Measurements from ENCODE around the gene KIF21A. TPM values are rescaled to one million over a fixed set of nuclear protein-coding genes. Genes with fewer than 3 reads are reported as not detected.
A peak's percentile ranks its signal among the peaks of the same experiment; 100 is the strongest.

Gene KIF21A
- total and polyA plus RNA-seq, 12 donors: 5.8 to 29.7 (median 11.0) TPM

- TF ChIP-seq, protein P1, sequence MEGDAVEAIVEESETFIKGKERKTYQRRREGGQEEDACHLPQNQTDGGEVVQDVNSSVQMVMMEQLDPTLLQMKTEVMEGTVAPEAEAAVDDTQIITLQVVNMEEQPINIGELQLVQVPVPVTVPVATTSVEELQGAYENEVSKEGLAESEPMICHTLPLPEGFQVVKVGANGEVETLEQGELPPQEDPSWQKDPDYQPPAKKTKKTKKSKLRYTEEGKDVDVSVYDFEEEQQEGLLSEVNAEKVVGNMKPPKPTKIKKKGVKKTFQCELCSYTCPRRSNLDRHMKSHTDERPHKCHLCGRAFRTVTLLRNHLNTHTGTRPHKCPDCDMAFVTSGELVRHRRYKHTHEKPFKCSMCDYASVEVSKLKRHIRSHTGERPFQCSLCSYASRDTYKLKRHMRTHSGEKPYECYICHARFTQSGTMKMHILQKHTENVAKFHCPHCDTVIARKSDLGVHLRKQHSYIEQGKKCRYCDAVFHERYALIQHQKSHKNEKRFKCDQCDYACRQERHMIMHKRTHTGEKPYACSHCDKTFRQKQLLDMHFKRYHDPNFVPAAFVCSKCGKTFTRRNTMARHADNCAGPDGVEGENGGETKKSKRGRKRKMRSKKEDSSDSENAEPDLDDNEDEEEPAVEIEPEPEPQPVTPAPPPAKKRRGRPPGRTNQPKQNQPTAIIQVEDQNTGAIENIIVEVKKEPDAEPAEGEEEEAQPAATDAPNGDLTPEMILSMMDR (IDR thresholded peaks at IDR 0.05): no peak
- TF ChIP-seq POLR2A (IDR thresholded peaks at IDR 0.05): no peak
- no peaks in the 10 kb centered on the region for H3K27me3 ChIP-seq
- peaks cover 0 to 6% of the 10 kb centered on the region in 2 donors for H3K4me1 ChIP-seq (replicated peaks in 1 of 2)
- DNase-seq: no peak
- H3K27ac ChIP-seq: no peak overlapping the region
- H3K9me3 ChIP-seq (replicated peaks in 1 of 3): no peaks in the 10 kb centered on the region
- WGBS, 4 donors: 91 to 96% (median 93%) methylated on average over 1 of the region's 1 CpG
- no peaks in the 10 kb centered on the region for H3K36me3 ChIP-seq (replicated peaks in 1 of 2)
- H3K4me3 ChIP-seq: no peak overlapping the region
- intact Hi-C loops (cut with DNase I): no loop called here
Measured at GRCh38 chr12:39431797-39432196, 11.1 kb downstream of the KIF21A start.

DNA sequence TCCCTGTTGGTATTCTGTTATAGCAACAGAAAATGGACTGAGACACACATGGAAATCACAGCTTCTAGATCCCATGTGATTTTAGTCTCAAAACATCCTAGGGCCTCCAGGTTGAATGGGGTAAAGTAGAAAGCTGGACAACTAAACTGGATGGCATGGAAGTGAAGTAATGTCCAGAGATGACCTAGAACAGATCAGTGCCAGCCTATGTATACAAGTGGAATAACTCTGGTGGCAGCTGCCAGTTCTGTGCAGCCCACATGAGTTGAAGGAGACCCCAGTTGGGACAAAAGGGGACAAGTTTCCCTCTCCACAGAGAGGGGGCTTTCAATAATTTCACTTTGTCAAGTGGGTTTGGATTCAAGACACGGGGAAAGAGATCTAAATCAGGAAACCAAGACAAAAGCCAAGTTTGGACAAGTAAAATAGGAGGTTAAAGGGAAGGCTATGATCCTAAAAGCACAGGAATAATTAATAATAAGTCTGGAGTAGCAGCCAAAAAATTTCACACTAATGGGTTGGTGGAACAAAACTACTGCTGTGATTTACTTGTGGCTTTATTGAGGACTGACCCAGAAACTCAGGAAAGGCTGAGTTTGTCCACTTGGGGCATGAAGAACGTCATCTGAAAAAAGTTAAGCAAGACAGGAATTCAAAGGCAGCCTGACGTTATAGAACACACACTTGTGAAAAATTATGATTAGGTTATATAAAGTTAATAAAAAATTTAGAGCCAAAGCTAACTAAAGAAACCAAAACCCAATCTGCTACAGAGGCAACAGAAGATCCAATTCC lies 11.7 kb downstream of the KIF21A start:
- Histone ChIP-seq H3K27me3 (no peaks in the 10 kb centered on the region), H3K4me3 (no peak overlapping the region), H3K27ac (no peak overlapping the region), H3K9me3 (replicated peaks in 1 of 3) (no peaks in the 10 kb centered on the region), H3K4me1 (replicated peaks in 1 of 2) (peaks cover 0 to 6% of the 10 kb centered on the region in 2 donors), H3K36me3 (replicated peaks in 1 of 2) (no peaks in the 10 kb centered on the region)
- DNase-seq: no peak
- intact Hi-C loops (cut with DNase I): no loop called here
- WGBS, 4 donors: 44 to 52% (median 47%) methylated on average over 3 of the region's 3 CpGs
- TF ChIP-seq, protein P1 (IDR thresholded peaks at IDR 0.05): peak in 2 of 6 experiments; percentile 1 to 11
- TF ChIP-seq POLR2A (IDR thresholded peaks at IDR 0.05): no peak

DNA sequence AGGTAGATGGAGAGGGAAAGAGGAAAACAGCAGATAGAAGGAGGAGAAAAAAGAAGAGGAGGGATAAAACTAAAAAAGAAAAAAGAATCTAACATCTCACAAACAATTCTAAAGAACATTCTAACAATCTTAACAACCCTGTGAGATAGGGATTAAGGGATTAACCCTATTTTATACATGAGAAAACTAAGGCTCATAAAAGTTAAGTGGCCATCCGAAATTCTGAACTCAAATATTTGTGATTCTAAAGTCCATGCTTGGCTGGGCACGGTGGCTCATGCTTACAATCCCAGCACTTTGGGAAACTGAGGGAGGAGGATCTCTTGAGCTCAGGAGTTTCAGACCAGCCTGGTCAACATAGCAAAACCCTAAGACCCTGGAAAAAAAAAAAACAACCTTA lies 13.1 kb downstream of the KIF21A start:
- no peak for DNase-seq
- WGBS, 4 donors: 91 to 100% (median 95%) methylated on average over 2 of the region's 2 CpGs
- intact Hi-C loops (cut with DNase I): no loop called here
- H3K4me3 ChIP-seq: no peak overlapping the region
- peaks cover 0 to 6% of the 10 kb centered on the region in 2 donors for H3K4me1 ChIP-seq (replicated peaks in 1 of 2)
- H3K27ac ChIP-seq: no peak overlapping the region
- no peaks in the 10 kb centered on the region for H3K36me3 ChIP-seq (replicated peaks in 1 of 2)
- H3K9me3 ChIP-seq (replicated peaks in 1 of 3): no peaks in the 10 kb centered on the region
- H3K27me3 ChIP-seq: no peaks in the 10 kb centered on the region
- TF ChIP-seq POLR2A (IDR thresholded peaks at IDR 0.05): no peak
- TF ChIP-seq, protein P1 (IDR thresholded peaks at IDR 0.05): no peak

DNA sequence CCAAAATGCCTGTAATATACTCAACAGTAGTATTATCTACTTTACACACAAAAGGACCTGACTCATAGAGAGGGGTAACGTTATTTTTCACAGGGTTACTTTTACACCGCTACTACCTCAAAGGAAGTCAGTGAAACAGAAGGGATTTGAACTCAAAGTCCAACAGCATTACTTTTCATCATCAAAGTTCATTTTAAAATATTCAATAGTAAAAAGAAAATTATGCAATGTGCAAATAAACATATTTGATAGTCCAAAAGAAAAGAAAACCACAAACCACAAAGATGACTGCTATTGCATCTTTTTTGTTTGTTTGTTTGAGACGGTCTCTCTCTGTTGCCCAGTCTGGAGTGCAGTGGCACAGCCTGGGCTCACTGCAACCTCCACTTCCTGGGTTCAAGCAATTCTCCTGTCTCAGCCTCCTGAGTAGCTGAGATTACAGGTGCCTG lies 15.5 kb downstream of the KIF21A start:
- H3K4me3 ChIP-seq: no peak overlapping the region
- intact Hi-C loops (cut with DNase I): no loop called here
- TF ChIP-seq, protein P1 (IDR thresholded peaks at IDR 0.05): no peak
- no peak for TF ChIP-seq POLR2A (IDR thresholded peaks at IDR 0.05)
- no peaks in the 10 kb centered on the region for H3K27me3 ChIP-seq
- H3K27ac ChIP-seq: no peak overlapping the region
- peaks cover 0 to 10% of the 10 kb centered on the region in 2 donors for H3K4me1 ChIP-seq (replicated peaks in 1 of 2)
- DNase-seq: no peak
- no peaks in the 10 kb centered on the region for H3K36me3 ChIP-seq (replicated peaks in 1 of 2)
- H3K9me3 ChIP-seq (replicated peaks in 1 of 3): no peaks in the 10 kb centered on the region
- WGBS, 4 donors: 80 to 93% (median 86%) methylated on average over 3 of the region's 3 CpGs
